GM21447 (cell line): ENCODE data around the gene VGLL4.
"Not testable (repeated sequence)": the region's sequence is repeated elsewhere in the genome, so short reads cannot be mapped to it uniquely, and the experiment has no call there.

ENCODE experiments used
- ATAC-seq: cut with Tn5 transposase; IDR thresholded peaks from one replicate; pipeline ENCODE4 v1.9.1; 2021; ENCODE audit not compliant: unreplicated experiment

Gene VGLL4, protein sequence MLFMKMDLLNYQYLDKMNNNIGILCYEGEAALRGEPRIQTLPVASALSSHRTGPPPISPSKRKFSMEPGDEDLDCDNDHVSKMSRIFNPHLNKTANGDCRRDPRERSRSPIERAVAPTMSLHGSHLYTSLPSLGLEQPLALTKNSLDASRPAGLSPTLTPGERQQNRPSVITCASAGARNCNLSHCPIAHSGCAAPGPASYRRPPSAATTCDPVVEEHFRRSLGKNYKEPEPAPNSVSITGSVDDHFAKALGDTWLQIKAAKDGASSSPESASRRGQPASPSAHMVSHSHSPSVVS

DNA sequence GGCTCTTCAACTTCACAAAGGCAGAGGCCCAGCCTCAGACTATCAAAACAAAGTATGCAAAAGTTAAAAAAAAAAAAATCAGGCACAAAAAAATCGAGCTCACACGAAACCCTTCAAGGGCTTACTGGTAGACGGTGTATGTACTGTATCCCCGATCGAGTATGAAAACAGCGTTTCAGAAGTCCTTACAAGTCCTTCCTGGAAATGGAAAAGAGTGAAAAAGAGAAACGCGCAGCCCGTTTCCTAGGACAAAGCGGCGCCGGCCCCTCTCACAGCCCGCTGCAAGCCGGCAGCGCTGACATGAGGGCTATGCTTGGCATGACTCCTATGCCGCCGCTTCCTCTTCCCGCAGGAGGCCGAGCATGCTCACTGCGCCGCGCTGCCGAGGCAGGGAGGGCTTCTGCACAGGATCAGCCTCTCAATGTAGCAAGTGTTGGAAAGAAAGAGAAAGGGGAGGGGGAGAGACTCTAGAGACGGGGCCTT lies at the start of gene VGLL4:
Gene VGLL4 (minus strand): TSS at position 311 of the 483 bp plus-strand sequence. CDS start 397 bp downstream, outside the sequence.
- ATAC-seq = peak; percentile 56

DNA sequence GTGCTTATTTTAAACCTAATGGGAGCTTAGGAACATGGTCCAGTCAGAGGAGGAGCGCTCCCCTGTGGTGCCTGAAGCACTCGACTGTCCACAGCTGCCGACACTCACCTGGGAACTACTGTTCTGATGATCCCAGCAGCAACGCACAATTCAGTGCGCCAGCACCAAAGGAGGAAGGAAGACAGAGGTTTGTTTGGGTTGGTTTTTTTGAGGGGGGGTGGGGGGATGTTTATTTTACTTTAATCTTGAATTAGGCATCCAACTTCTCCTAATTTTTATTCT lies 48.8 kb upstream of the VGLL4 start:
- no peak for ATAC-seq

DNA sequence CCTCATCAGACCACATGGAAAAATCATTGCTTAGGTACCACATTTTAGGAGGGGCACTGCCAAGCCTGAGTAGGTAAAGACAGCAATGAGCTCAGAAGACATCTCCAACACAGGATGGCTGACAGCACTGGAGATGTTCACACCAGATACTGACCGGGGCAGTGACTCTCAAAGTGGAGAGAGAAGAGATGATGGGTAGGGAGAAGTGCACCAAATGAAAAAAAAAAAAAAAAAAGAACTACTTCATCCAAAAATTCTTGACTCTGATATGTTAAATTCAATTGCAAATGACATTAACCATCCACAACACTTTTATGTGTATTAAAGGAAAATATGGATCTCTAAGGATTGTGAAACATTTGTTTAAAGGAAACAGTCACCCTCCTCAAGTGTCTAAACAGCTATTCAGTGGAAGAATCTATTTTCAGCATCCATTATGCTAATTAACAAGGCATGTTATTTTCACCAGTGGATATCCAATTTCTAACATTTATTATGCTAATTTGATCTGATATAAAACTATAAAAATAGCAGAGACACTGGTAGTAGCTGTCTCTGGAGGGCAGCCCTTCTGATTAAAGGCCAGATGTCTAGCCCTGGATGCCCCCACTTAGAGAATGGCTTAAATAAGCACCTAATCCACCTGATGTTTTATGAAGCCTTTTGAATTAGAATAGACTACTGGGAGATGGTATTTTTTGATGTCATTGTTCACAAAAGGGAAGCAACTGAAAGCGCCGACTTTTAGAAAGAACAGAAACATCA lies 48.2 kb upstream of the VGLL4 start:
- no peak for ATAC-seq

DNA sequence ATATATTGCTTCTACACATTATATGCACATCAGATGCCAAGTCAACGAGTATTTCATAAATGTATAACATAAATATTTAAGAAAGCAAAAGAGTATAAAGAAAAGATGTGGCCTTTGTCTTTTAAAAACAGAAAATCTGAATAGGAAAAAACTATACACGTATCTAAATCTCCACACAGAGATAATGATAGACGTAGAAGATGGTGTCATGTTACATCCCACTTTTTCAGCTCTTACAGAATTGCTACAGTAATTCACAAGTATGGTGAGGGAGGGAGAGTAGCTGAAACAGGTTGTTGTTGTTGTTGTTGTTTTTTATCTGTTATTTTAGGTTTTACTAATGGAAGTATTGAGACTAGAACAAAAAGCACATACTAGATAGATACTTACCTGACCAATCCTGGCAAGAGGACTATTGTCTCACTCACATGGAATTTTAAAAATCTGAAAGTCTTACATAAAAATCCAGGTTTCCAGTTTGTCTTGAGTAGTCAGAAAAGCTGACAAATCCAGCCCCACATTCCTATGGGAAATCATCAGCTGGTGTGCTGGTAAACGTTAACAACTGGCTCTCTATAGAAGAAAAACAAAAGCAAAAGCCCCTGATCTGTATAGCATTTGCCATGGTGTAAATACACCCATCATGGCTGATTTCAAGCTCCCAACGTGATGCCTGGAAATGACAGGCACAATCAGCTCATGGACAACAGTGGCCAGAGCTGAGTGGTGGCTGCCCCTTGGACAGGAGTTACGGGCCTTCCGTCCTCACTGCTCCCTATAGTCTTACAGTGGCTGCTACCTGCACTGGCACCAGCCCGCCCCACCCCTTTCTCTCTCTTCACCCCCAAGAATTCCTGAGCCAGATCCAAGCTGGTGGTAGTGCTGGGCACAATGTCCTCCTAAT lies 47.4 kb upstream of the VGLL4 start:
- no peak for ATAC-seq

DNA sequence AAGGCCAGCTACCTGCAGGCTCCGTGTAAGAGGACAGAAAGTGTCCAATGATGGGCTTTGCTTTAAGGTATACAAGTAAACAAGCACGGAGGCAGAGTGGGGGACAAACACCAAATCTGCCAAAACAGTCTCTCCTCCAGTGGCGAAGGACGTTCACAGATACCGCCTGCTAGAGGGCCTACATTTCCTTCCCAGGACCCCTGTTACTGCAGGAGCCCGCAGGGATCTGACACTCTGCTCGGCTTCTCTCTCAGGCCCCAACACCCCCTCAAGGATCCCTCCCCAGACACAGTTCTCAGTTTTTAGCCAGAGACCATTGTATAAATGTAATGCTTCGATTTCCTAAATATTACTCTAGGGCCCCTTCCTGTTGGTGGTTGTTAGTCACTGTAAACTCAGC lies 46.0 kb upstream of the VGLL4 start:
- ATAC-seq = no peak

DNA sequence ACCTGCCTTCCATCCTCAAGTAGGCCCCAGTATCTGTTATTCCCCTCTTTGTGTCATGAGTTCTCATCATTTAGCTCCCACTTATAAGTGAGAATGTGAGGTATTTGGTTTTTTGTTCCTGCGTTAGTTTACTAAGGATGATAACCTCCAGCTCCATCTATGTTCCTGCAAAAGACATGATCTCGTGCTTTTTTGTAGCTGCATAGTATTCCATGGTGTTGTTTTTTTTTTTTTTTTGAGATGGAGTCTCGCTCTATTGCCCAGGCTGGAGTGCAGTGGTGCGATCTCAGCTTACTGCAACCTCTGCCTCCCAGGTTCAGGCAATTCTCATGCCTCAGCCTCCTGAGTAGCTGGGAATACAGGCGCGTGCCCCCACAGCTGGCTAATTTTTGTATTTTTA lies 41.3 kb upstream of the VGLL4 start:
- ATAC-seq = not testable (repeated sequence)

DNA sequence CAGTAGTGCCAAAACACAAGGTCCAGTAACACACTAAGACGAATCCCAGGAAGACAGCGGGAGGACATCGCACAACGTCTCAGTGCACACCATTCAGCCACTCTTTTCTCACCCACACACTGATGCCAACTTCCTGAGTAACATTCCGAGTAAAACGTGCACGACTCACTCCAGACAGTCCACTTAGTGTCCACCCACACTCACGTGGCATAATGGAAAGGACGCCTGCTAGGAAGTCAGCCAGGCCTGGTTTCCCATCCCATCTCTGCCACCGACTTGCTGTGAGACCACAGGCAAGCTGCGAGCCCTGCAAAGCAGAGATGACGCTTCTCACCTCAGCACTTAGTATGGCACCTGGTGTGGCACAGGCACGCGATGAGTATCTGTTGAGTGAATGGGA lies 36.8 kb upstream of the VGLL4 start:
- no peak for ATAC-seq

DNA sequence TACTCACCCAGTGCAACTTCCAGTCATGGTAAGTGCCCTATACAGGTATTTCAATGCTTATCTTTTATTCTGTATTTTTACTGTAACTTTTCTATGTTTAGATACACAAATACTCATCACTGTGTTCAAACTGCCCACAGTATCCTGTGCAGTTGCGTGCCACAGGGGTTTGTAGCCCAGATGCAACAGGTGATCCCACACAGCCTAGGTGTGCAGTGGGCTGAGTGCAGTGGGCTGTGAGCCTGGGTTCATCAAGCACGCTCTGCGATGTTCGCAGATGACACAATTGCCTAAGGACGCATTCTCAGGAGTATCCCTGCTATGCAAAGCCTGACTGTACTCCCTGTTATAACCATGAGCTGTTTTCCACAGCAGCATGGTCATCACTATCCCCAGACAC lies 36.2 kb upstream of the VGLL4 start:
- no peak for ATAC-seq

DNA sequence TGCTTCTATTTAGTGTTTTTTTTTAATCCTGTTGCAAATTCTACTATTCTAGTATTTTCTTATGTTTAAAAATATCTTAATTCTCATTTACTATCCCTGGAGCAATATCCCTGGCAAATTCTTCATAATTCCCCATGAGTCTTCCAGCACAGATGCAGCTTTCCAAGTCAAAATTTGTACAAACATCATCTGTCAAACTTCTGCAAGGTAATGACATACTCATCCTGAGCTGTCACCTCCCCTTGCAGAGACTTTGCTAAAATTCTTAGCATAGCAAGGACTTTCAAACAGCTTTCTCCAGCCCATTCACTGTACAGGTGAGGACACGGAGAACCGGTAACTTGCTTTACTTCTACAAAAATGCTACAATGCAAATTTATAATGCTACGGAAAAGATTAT lies 28.6 kb upstream of the VGLL4 start:
- no peak for ATAC-seq

DNA sequence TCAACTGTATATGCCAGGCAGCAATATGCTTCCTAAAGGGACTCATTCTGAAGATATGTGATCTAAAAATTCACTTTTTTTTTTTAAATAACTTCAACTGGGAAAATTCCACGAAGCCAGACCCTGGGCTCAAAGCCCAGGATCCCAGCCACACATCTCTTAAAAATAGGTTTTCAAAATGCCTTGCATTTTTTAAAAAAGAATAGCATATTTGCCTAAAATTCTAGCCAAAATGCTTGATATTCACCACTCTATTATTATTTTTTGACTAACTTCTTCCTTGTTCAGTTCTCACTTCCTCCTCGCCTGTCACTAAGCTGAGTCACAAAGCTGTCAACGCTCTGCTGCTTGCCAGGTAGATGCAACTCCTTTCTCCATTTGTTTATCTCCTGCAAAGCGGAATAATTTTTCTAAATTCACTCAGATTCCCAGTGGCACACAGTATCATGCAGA lies 28.0 kb upstream of the VGLL4 start:
- peak; percentile 67 for ATAC-seq

DNA sequence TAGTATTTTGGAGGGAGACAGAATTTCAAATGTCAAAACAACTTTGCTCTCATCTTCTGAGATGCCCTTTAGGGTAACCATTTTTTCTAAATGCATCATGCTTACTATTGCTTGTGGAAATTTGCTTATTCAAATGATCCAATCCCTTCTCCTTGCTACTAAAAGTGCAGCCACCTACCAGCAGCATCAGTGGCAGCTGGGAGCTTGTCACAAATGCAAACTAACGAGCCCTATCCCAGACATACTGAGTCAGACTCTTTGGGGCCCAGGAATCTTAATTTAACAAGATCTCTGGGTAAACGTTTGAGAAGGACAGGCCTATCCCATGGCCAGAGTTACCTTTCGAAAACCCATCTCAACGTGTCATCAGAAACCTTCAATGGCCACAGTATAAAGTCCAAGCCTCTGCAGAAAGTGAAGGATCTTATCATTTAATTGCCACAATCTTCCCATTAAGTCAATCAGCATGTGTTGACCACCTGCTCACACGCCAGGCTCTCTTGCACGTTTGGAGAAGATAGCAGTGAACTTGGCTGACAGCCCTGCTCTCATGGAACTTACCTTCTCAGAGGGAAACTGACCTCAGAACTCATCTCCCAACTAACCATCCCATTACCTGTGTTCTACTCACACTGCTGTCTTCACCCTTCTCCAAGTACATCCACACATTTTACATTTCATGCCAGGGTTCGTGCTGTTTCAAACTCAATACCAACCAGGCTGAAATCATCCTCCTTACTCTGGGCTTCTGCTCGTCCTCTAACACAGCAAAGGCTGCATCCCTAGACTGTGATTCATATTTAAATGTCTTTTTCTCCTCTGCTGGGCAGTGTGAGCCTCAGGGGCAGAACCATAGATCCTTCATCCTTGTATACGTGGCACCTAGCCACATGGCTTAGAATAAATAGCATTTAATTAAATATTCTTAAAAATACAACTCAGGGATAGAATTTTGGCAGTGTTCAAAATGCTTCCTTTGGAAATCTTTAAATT lies 24.8 kb upstream of the VGLL4 start:
- no peak for ATAC-seq

DNA sequence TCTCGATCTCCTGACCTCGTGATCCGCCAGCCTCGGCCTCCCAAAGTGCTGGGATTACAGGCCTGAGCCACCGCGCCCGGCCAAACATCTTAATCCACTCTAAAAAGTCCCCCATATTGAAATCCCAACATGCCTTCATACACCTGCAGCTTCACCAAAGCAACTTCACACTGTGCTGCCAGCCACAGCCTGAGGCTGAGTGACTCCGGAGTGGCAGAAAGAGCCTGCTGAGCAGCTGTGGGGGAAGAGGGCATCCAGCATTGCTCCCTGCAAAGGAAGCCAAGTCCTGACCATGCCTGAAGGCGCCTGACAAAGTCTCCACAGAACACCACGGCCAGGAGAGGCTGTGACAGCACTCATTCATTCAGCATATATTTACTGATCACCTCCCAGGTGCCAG lies 21.6 kb upstream of the VGLL4 start:
- ATAC-seq = no peak

DNA sequence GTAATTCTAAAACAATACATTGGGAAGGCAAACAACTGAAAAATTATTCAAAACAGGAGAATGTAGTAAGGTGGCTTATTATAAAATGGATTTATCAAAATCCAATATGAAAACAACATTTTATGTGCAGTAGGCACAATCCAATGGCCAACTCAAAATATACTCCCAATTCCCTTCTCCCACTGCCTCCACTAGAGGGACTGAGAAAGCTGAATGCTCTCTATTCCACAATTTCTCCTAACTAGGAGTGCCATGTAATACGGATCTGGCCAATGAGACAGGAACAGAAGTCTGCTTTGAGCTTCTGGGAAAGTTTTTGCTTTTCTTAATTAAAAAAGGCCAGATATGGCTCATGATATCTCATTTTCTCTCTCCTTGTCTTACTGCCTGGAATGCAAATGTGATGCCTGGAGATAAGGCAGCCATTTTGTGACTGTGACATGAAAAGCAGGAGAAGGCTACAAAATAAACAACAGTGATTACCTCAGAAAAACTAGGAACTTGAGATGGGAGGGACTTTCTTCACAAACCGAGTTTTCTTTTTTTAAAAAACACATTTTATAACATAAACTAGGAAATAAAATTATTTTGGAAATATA lies 18.8 kb upstream of the VGLL4 start:
- no peak for ATAC-seq

DNA sequence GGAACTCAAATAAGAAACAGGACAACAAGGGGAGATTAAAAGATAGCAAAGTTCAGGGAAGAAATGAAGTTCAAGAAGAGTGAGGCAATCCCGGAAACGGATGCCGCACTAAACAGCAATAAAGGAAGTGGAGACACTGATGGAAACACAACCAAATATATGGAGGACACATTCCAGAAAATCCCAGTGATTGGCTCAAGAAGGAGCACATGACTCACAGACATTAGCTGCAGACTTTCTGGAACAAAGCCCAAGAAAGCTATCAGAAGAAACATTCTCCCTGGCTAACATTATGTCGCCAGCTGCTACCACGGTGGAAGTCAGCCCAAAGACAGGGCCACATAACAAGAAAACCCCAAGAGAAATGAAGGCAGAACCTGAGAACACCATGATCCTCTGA lies 18.1 kb upstream of the VGLL4 start:
- ATAC-seq = no peak

DNA sequence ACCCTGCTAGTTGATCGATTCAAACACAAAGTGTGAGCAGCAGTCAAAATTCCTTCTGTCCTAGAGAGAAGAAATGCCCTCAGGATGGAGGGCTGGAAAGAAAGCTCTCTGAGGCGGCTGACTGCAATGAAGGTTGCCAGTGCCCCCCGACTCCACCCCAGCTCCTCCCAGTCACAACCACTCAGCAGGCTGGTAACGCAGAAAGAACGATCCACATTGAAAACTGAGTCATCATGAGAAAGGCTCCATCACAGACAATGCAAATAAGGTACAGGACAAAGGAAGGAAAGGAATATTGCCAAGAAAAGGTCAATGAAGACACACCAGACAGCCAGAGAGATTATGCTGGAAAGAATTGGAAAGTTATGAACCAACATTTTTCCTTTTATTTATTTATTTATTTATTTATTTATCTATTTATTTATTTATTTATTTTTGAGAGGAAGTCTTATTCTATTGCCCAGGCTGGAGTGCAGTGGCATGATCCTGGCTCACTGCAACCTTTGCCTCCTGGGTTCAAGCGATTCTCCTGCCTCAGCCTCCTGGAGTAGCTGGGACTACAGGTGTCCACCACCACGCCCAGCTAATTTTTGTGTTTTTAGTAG lies 17.4 kb upstream of the VGLL4 start:
- no peak for ATAC-seq

DNA sequence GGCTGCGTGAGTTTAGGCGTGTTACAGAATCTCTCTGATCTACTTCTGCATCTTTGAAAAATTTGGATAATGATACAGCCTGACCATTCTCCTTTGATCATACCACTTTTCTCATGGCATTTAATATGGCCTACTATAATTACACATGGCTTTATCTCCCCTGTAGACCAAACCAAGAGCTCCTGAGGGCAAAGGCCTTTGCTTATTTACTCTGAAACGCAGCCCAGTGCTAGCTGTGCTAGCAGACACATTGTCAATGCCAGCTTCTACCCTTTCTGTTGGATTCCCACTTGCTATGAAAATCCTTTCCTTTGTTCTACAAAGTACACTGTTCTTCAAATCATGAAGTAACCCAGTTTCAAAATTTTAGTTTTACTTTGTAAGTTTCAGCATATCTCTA lies 16.5 kb upstream of the VGLL4 start:
- ATAC-seq = no peak

DNA sequence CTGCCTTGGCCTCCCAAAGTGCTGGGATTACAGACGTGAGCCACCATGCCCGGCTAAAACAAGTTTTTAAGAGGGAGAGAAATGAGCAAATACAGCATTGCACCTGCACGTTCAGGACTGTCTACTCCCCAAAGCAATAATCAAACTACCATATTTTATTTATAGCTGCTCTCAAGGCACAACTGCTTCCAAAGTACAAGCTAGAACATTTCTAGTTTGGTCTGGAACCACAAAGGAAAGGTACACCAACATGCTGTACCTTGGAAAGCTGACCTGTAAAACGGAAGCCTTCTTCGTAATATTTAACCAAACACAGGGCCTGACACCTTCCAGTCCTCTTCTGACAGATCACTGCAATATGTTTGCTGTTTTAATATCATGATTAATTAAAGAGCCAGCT lies 14.5 kb upstream of the VGLL4 start:
- no peak for ATAC-seq

DNA sequence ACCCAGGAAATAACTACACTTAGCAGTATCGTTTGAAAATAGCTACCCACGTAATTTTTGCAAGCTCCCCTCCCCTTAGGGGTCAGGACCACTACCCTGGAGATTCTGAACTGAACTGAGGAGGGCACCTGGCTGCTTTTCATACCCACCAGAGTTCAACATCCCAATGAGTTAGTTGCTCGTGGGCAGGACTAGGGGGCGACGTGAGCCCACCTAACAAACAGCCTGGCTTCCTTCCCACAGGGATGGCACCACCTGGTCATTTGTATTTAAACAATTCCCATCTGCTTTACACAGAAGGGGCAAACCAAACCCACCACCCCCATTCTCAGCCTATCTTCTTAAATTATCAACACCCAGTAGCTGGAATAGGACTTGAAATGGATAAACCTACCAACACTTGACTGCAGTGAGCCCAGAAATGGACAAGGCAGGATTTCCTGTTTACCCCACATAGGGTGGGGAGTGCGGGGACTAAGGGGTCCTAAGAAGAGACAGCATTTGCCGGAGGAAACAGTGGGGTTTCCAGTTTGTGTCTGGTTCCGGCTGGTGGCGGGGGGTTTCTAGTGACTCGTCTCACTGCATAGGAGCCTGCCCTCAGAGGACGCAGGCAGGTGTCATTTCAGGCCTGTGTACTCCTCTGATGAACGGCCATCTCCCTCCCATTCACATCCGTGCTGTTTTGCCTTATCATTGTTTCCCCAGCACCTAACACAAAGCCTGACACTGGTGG lies 11.6 kb upstream of the VGLL4 start:
- no peak for ATAC-seq

DNA sequence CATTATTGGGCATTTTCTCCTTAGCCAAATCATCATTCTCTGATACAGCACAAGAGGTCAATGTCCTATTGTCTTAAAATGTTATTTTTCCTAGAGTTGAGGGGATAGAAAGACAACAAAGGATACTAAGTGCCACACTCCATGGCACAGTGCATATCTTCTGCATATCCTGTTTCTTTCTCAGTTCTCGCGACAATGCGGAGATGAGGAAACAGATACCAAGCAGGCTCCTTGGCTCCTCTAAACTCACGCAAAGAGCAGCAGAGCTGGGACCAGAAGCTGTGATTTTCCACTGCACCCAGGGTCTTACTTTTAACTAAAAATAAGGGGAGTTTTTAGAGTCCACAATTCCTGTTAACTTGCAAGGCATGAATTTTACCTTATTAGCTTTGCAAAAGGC lies 10.5 kb upstream of the VGLL4 start:
- ATAC-seq = no peak
